Lung (tissue), 12 donors: ENCODE measurements around the gene SERP2. TPM values are rescaled to one million over a fixed set of nuclear protein-coding genes. Genes with fewer than 3 reads are reported as not detected.

Experiments
- ATAC-seq: fragments of 200-7000 bp; cut with Tn5 transposase; one replicate; pipeline ENCODE4 v1.9.1; 2020; ENCODE audit warnings: moderate number of reproducible peaks; ENCODE audit not compliant: insufficient read depth, low FRiP score
- DNase-seq, 3 donors: peaks; one replicate each; pipeline ENCODE4 v3.0.0-alpha.2; 2013 to 2017
- H3K27ac ChIP-seq, 2 donors: one replicate each; pipeline ENCODE4 v1.5.1; 2013; ENCODE audit warnings: mild to moderate bottlenecking in 2 of 2, moderate library complexity in 2 of 2, control low read depth in 1 of 2, inconsistent platforms in 1 of 2, low read depth in 1 of 2, low read length in 1 of 2
- H3K27me3 ChIP-seq, 3 donors: one replicate each; pipeline ENCODE4 v1.5.1; 2013; ENCODE audit warnings: low read length in 2 of 3; ENCODE audit not compliant: control insufficient read depth in 3 of 3, insufficient read depth in 3 of 3
- H3K36me3 ChIP-seq, 4 donors: one replicate each; pipeline ENCODE4 v1.5.1; 2013; ENCODE audit warnings: low read length in 4 of 4, mild to moderate bottlenecking in 1 of 4, moderate library complexity in 1 of 4; ENCODE audit not compliant: control insufficient read depth in 4 of 4, insufficient read depth in 4 of 4
- H3K4me1 ChIP-seq, 5 donors: one replicate each; pipeline ENCODE4 v1.5.1; 2013; ENCODE audit warnings: low read length in 5 of 5, mild to moderate bottlenecking in 2 of 5, moderate library complexity in 1 of 5; ENCODE audit not compliant: control insufficient read depth in 5 of 5, insufficient read depth in 5 of 5
- H3K4me3 ChIP-seq: one replicate; pipeline ENCODE4 v1.5.1; 2013; ENCODE audit warnings: mild to moderate bottlenecking, control low read depth, moderate library complexity
- H3K9ac ChIP-seq, 2 donors: one replicate each; pipeline ENCODE4 v1.5.1; 2013; ENCODE audit warnings: low read length in 2 of 2, control low read depth in 1 of 2; ENCODE audit not compliant: insufficient read depth in 1 of 2
- H3K9me3 ChIP-seq, 4 donors: one replicate each; pipeline ENCODE4 v1.5.1; 2013; ENCODE audit warnings: low read length in 3 of 4, mild to moderate bottlenecking in 1 of 4, moderate library complexity in 1 of 4; ENCODE audit not compliant: control insufficient read depth in 4 of 4, insufficient read depth in 3 of 4
- WGBS, 2 donors: extraction: QIAGEN DNeasy Blood & Tissue Kit; methylation state at CpG; one replicate each; pipeline ENCODE4 v1.1.7; 2013; 5-methylcytosine and 5-hydroxymethylcytosine counted together
- polyA plus RNA-seq, 2 donors: library from polyadenylated mRNA; stranded (reverse); fragments of 200-250 nt; gene quantifications; one replicate each; pipeline ENCODE4 v1.2.1, GENCODE V29; 2013
- total RNA-seq, 2 donors: library from RNA; depleted of rRNA in 1 of 2; stranded (reverse); fragments of >200 nt in 1 of 2; gene quantifications; one replicate each; pipeline ENCODE4 v1.2.1, GENCODE V29; 2014 to 2021
- TF ChIP-seq, protein P1 (sequence below): IDR thresholded peaks from 2 replicates; pipeline ENCODE4 v1.5.1; 2012; ENCODE audit warnings: mild to moderate bottlenecking; ENCODE audit errors: control extremely low read depth, extremely low read depth
- donor health status: control.
- donor health status: control.
- donor health status: Bipolar disorder and iron deficiency.
- donor health status: healthy.
- donor health status: DM: yes; HTN: yes; CAD: no.

The SERP2 gene
- total and polyA plus RNA-seq, 4 donors = 4.2 to 6.9 (median 5.9) TPM

DNA sequence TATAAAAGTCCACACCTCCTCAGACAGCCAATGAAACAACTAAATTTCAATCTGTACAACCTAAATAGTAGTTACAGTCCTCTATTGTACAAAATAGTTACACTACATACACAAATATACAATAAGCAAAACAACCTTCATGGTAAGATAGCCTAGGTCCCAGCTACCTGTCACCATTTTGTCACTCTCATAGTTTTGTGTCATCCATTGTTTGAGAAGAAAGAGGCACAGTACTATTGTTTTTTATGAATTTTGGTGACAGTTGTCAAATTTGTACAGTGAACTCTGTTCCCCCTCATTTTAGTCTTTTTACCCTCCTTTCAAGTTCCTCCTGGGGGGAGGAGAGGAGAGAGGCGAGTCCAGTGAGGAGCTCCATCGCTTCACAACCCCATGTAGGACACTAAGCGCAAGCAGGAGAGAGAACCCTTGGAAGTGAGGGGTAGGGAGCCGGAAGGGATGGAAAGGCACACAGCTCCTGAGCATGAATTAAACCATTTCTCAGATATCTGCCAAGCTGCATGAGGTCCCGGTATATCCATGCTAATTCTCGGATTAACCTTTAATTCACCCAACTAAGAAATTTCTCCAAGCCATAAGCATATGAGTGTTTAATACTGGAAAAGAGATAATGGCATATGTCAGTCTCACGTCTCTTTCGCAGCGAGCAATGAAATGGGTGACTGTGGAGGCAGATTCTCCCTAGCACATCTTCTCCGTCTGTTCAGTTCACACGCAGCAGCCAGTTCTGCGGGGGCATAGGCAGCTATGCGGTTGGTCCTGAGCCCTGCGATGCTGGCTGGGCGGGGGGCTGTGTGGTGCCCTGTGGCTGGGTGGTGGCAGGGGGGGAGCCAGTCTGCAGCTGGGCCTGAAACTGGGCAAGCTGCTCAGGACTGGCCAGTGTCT is 60.5 kb downstream of the SERP2 start:
- Histone ChIP-seq H3K9ac (peak overlapping the region; percentile 63 to 93), H3K9me3 (no peaks in the 10 kb centered on the region), H3K4me1 (peaks cover 0 to 33% (median 16%) of the 10 kb centered on the region in 5 donors), H3K27me3 (no peaks in the 10 kb centered on the region), H3K27ac (peak overlapping the region; percentile 7 to 83), H3K36me3 (peaks cover 0 to 23% (median 7%) of the 10 kb centered on the region in 4 donors), H3K4me3 (peak overlapping the region; percentile 79)
- DNase-seq = no peak
- TF ChIP-seq, protein P1, sequence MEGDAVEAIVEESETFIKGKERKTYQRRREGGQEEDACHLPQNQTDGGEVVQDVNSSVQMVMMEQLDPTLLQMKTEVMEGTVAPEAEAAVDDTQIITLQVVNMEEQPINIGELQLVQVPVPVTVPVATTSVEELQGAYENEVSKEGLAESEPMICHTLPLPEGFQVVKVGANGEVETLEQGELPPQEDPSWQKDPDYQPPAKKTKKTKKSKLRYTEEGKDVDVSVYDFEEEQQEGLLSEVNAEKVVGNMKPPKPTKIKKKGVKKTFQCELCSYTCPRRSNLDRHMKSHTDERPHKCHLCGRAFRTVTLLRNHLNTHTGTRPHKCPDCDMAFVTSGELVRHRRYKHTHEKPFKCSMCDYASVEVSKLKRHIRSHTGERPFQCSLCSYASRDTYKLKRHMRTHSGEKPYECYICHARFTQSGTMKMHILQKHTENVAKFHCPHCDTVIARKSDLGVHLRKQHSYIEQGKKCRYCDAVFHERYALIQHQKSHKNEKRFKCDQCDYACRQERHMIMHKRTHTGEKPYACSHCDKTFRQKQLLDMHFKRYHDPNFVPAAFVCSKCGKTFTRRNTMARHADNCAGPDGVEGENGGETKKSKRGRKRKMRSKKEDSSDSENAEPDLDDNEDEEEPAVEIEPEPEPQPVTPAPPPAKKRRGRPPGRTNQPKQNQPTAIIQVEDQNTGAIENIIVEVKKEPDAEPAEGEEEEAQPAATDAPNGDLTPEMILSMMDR = no peak
- WGBS, 2 donors = 64 to 74% methylated on average over 15 of the region's 15 CpGs
- no peak for ATAC-seq

GRCh38 chr13:44434766-44435141 is 61.1 kb downstream of the SERP2 start:
- H3K4me3 ChIP-seq = peak overlapping the region; percentile 86
- TF ChIP-seq, protein P1 = no peak
- H3K27me3 ChIP-seq = no peaks in the 10 kb centered on the region
- DNase-seq (no peak), ATAC-seq (no peak)
- WGBS, 2 donors = 11 to 19% methylated on average over 4 of the region's 4 CpGs
- peak overlapping the region; percentile 63 to 93 for H3K9ac ChIP-seq
- H3K9me3 ChIP-seq = no peaks in the 10 kb centered on the region
- peaks cover 0 to 39% (median 19%) of the 10 kb centered on the region in 5 donors for H3K4me1 ChIP-seq
- H3K36me3 ChIP-seq = peaks cover 0 to 23% (median 7%) of the 10 kb centered on the region in 4 donors
- peak overlapping the region; percentile 28 to 83 for H3K27ac ChIP-seq

DNA sequence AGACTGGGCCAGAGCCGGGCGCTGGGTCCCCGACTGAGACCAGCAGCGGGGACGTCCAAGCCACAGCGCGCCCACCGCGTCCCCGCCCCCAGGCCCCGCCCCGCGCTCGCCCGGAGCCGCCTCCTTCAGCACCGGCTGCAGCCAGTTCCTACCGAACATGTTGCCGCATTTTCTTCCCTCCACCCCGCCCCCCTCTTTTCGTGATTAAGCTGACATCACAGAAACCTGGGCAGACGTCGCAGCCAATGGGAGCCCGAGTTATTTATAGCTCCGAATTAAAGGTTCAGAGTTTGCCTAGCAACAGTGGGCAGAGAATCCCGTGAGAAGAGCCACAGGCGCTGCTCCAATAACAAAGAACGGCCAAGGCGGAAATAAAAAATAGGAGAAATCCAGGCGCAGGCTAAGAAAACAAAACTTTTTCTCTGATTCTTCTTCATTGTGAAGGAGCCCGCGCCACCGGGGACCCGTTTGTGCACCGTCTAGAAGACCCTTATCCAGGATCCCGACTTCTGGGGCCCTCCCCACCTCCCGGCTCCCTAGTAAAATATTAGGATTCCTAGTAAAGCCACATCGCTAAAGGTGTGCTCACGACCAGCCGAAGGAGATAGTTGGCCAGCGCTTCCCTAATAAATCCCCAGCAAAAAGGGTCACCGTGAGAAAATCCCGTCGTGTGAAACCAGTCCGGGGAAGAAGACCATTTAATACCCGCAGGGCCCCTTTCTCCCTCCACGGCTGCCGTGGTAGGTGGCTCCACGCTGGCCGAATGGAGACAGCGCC is 61.7 kb downstream of the SERP2 start:
- Histone ChIP-seq H3K9me3 (no peaks in the 10 kb centered on the region), H3K27ac (peak overlapping the region; percentile 96 to 97), H3K27me3 (no peaks in the 10 kb centered on the region), H3K4me1 (peaks cover 0 to 45% (median 20%) of the 10 kb centered on the region in 5 donors), H3K9ac (peak overlapping the region; percentile 94 to 99), H3K4me3 (peak overlapping the region; percentile 86), H3K36me3 (peaks cover 0 to 23% (median 7%) of the 10 kb centered on the region in 4 donors)
- TF ChIP-seq, protein P1 = no peak
- WGBS, 2 donors = 0 to 1% methylated on average over 51 of the region's 51 CpGs
- DNase-seq = peak; percentile 99 to 100 (median 100)
- peak; percentile 87 for ATAC-seq
